Omental fat pad (tissue), 4 donors: Measurements from ENCODE around the gene KRTAP19-2. TPM values are rescaled to one million over a fixed set of nuclear protein-coding genes. Genes with fewer than 3 reads are reported as not detected.

Experiments used
- ATAC-seq: fragments of 150-250 bp; one replicate; pipeline ENCODE4 v1.9.1; 2016; ENCODE audit warnings: mild to moderate bottlenecking, moderate library complexity; ENCODE audit not compliant: low FRiP score
- DNase-seq: peaks from one replicate; pipeline ENCODE4 v3.0.0-alpha.2; 2019; ENCODE audit warnings: low spot score
- CTCF ChIP-seq, 3 donors: fragments of 450-650 bp; IDR thresholded peaks; one replicate each; pipeline ENCODE4 v1.5.1; 2016 to 2017; ENCODE audit warnings: antibody characterized with exemption in 3 of 3, mild to moderate bottlenecking in 3 of 3, moderate library complexity in 2 of 3
- small RNA-seq: library from RNA; depleted of rRNA; stranded (forward); fragments of <200 nt; gene quantifications from one replicate; pipeline ENCODE3, GENCODE V24; 2016
- total RNA-seq, 4 donors: library from RNA; depleted of rRNA; stranded (reverse); fragments of >200 nt; gene quantifications; one replicate each; pipeline ENCODE4 v1.1.0, GENCODE V29; 2016

The KRTAP19-2 gene
- total RNA-seq, 4 donors from 2014 or later: not detected

GRCh38 chr21:30448514-30448913 is 38.7 kb downstream of the KRTAP19-2 start:
- DNase-seq (no peak), ATAC-seq (no peak)
- TF ChIP-seq CTCF (IDR thresholded peaks at IDR 0.05): no peak

GRCh38 chr21:30447056-30447455 is 40.2 kb downstream of the KRTAP19-2 start:
- no peak for DNase-seq
- TF ChIP-seq CTCF (IDR thresholded peaks at IDR 0.05): no peak
- ATAC-seq: no peak

GRCh38 chr21:30444204-30444603 is 43.0 kb downstream of the KRTAP19-2 start:
- ATAC-seq (no peak), DNase-seq (no peak)
- no peak for TF ChIP-seq CTCF (IDR thresholded peaks at IDR 0.05)

- no peak for DNase-seq
- no peak for ATAC-seq
- TF ChIP-seq CTCF (IDR thresholded peaks at IDR 0.05): no peak
Measured at GRCh38 chr21:30443226-30443625, 44.0 kb downstream of the KRTAP19-2 start.

- DNase-seq (no peak), ATAC-seq (no peak)
- no peak for TF ChIP-seq CTCF (IDR thresholded peaks at IDR 0.05)
Measured at GRCh38 chr21:30439975-30440374, 47.3 kb downstream of the KRTAP19-2 start, which contains the start of gene KRTAP15-1. Gene KRTAP15-1, plus strand, starts transcription at chr21:30440275. Its CDS starts 53 bp downstream, at chr21:30440328.

Small RNAs within 50 kb of the gene (small RNA-seq; reads per million reads assigned to genes)
- not detected for gene AP000567.1
- gene KRTAP19-10P: not detected
- not detected for gene KRTAP19-11P
- not detected for gene KRTAP19-9P

Other genes with a start within 250 kb of the KRTAP19-2 start
- not detected for gene KRTAP24-1, start 204.5 kb downstream of the KRTAP19-2 start, total RNA-seq
- gene KRTAP25-1, start 197.9 kb downstream of the KRTAP19-2 start, total RNA-seq: not detected
- not detected for gene KRTAP26-1, start 167.1 kb downstream of the KRTAP19-2 start, total RNA-seq
- gene KRTAP27-1, start 149.7 kb downstream of the KRTAP19-2 start, total RNA-seq: not detected
- gene KRTAP23-1, start 138.8 kb downstream of the KRTAP19-2 start, total RNA-seq: not detected
- gene KRTAP13-2, start 115.2 kb downstream of the KRTAP19-2 start, total RNA-seq: not detected
- gene KRTAP13-1, start 91.4 kb downstream of the KRTAP19-2 start, total RNA-seq: not detected
- gene KRTAP13-3, start 61.5 kb downstream of the KRTAP19-2 start, total RNA-seq: not detected
- not detected for gene KRTAP13-4, start 57.2 kb downstream of the KRTAP19-2 start, total RNA-seq
- not detected for gene KRTAP15-1, start 47.2 kb downstream of the KRTAP19-2 start, total RNA-seq
- gene KRTAP19-1, start 7.1 kb downstream of the KRTAP19-2 start, total RNA-seq: not detected
- gene KRTAP19-3, start 4.6 kb upstream of the KRTAP19-2 start, total RNA-seq: not detected
- gene KRTAP19-4, start 9.7 kb upstream of the KRTAP19-2 start, total RNA-seq: not detected
- gene KRTAP19-5, start 14.7 kb upstream of the KRTAP19-2 start, total RNA-seq: not detected
- gene KRTAP19-6, start 54.4 kb upstream of the KRTAP19-2 start, total RNA-seq: not detected
- gene KRTAP19-7, start 73.9 kb upstream of the KRTAP19-2 start, total RNA-seq: not detected
- not detected for gene KRTAP22-2, start 103.0 kb upstream of the KRTAP19-2 start, total RNA-seq
- gene KRTAP6-3, start 105.0 kb upstream of the KRTAP19-2 start, total RNA-seq: not detected
- not detected for gene KRTAP6-2, start 111.5 kb upstream of the KRTAP19-2 start, total RNA-seq
- gene KRTAP22-1, start 113.7 kb upstream of the KRTAP19-2 start, total RNA-seq: not detected
- gene KRTAP6-1, start 126.5 kb upstream of the KRTAP19-2 start, total RNA-seq: not detected
- not detected for gene KRTAP20-1, start 129.0 kb upstream of the KRTAP19-2 start, total RNA-seq
- not detected for gene KRTAP20-4, start 133.2 kb upstream of the KRTAP19-2 start, total RNA-seq
- gene KRTAP20-2, start 147.8 kb upstream of the KRTAP19-2 start, total RNA-seq: not detected
- gene KRTAP20-3, start 155.4 kb upstream of the KRTAP19-2 start, total RNA-seq: not detected
- gene KRTAP21-3, start 231.3 kb upstream of the KRTAP19-2 start, total RNA-seq: not detected